Measurements from ENCODE around the gene BMP7.

Gene BMP7

DNA sequence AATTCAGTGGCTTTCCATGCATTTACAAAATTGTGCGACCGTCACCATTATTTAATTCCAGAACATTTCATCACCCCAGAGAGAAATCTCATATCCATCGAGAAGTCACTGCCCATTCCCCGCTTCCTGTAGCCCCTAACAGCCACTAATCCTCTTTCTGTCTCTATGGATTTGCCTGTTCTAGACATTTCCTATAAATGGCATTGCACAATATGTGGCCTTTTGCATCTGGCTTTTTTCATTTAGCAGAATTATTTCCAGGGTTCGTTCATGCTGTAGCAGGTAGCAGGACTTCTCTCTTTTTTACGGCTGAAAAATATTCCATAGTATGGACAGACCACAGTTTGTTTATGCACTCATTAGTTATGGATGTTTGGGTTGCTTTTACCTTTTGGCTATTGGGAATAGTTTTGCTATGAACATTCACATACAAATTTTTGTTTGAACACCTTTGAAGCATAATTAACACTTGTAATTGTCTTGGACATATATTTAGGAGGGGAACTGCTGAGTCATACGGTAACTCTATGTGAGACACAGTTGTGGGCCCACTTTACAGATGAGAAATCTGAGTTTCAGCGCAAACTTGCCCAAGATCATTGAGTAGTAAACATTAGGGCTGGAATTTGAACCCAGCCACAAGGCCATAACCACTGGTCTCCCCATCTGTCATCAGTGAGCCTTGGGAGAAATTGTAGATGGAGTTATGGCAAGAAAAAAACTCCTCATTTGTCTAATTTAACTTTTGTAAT, 126.9 kb downstream of the BMP7 start:
- DNase-seq = no peak

DNA sequence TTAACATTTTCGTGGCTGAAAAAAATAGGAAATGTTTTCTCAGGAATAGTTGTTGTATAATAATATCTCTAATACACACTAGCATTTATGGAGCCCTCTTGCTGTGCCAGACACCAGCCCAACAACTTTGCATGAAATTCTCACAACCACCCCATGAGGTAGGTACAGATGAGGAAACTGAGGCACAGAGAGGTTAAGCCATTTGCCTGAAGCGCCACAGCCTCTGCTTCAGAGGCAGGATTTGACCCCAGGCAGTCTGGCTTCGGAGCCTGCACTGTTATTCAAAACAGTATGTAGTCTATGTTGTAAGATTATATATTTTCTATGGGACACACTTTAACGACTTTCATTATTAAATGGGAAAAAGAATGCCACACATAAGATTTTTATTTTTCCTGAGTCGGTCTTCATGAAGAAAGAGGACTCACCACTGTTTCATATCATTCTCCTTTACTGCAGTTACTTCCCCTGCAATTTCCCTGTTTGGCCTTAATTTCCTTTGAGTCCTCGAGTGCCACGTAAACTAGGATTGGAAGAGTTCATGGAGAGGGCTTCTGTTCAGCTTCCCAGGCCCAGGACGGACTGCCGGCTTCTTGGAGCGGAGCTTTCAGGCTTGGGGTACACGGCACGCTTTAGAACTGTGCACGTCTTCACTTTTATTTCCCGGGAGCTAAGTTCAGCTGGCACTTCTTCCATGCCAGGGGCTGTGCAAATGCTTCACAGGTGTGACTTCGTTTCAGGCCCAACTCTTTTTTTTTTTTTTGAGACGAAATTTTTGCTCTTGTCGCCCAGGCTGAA, 128.0 kb downstream of the BMP7 start:
- DNase-seq = no peak

DNA sequence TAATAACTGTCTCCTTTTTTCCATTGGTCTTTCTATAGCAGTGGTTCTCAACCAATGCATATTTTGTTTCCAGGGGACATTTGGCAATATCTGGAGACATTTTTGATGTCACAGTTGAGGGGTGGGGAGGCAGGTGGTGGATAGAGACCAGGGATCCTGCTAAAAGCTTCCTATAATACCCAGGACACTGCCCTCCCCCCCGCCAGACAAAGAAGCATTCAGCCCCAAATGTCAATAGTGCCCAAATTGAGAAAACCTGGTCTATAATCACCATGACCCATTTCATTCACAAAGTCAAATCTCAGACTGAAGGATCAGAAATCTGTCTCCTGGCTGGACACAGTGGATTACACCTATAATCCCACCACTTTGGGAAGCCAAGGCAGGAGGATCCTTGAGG, 128.8 kb downstream of the BMP7 start:
- DNase-seq = no peak

- DNase-seq = no peak
Measured at GRCh38 chr20:57136734-57137133, 129.7 kb downstream of the BMP7 start.

GRCh38 chr20:57135875-57136274, 130.6 kb downstream of the BMP7 start:
- no peak for DNase-seq

GRCh38 chr20:57134804-57135203, 131.6 kb downstream of the BMP7 start:
- DNase-seq = no peak

DNA sequence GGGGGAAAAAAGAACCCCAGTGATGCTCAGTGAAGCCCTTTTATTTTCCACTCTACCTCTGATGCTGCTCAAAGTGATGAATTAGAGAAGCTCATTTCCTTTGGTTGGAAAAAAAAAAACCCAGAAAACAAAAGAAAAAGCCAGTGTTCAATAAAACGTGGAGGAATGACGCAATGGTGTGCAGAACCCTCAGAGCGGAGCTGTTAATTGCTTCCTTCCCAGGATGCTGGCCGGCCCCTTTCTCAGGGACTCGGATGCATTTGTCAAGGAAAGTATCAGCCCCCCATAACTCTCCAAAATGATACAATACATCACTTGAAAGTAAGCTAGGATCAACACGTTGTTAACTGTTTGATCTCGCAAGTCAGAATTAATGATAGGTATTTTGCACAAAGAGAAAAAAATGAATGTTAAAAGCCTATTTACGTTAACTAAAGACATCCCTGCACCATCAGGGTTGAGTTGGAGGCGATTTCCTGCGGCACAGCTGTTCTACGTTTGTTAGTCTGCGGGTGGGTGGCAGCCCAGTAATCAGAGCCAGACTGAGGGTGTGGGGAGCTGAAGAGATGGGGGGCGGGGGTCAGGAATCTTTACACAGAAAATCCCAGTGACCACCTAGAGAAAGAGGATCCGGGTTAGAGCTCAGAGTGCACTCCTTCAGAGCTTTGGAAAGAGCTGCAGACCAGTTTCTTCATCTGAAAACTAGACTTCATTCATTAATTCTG, 132.4 kb downstream of the BMP7 start:
- no peak for DNase-seq

GRCh38 chr20:57131601-57132391, 134.6 kb downstream of the BMP7 start:
- no peak for DNase-seq

DNA sequence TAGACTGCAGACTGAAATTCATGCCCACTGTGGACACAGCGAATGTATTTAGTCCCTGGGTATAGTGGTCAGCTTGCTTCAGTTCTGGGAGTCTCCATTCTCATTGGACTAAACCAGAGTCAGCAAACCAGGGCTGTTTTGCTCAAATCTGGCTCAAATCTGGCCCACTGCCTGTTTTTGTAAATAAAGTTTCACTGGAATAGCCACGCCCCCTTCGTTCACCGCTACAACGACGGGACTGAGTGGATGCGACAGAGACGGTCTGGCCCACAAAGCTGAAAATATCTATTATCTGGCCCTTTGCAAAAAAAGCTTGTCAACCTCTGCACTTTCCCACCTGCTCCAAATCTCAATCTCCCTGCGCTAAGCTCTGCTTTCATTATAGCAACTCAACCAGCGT, 135.4 kb downstream of the BMP7 start:
- DNase-seq = no peak

DNA sequence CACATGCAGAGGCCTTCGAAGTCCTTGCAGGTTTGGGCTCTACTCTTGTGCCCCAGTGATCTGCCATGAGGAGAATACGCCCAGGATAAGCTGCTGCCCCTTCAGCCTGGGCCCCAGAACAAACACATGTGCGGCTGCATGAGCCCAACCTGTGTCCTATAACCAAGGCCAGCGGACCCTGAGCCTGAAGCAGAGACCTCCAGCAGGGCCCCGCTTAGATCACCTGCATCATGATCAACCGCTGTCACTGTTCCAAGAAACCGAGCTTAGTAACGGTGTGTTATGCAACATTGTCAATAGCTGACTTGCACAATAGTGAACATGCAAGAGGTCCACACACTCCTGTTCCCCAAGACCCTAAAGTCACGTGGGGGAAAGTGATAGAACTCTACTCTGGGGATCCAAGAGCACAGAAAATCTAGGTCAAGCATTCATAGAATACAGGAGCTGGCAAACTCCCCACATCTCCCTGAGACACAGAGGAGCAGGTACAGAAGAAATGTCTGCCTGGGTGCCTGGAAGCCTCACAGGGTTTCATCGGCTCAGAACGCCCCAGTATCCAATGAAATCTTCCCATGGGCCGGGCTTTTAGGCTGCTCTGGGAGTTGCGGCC, 136.2 kb downstream of the BMP7 start:
- DNase-seq = no peak

DNA sequence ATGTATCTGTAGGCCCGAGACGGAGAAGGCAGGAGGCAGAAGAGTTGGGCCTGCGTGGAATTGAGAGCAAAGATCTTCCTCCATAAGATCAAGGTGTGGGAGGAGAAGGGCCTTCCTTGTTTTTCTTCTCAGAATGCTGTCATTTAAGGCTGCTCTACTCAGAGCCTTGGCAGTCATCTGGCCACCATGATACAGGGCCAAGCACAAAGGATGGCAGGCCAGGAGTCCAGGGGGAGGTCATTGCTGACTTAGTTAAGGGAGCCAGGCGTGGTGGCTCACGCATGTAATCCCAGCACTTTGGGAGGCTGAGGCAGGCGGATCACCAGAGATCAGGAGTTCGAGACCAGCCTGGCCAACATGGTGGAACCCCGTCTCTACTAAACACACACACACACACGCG, 137.1 kb downstream of the BMP7 start:
- DNase-seq = no peak

- no peak for DNase-seq
Measured at GRCh38 chr20:57128044-57128757, 138.2 kb downstream of the BMP7 start.

- DNase-seq = no peak
Measured at GRCh38 chr20:57126481-57127092, 139.9 kb downstream of the BMP7 start.

- DNase-seq = no peak
Measured at GRCh38 chr20:57124800-57125517, 141.5 kb downstream of the BMP7 start.

- no peak for DNase-seq
Measured at GRCh38 chr20:57124366-57124765, 142.1 kb downstream of the BMP7 start.

- no peak for DNase-seq
Measured at GRCh38 chr20:57123504-57123903, 142.9 kb downstream of the BMP7 start.

DNA sequence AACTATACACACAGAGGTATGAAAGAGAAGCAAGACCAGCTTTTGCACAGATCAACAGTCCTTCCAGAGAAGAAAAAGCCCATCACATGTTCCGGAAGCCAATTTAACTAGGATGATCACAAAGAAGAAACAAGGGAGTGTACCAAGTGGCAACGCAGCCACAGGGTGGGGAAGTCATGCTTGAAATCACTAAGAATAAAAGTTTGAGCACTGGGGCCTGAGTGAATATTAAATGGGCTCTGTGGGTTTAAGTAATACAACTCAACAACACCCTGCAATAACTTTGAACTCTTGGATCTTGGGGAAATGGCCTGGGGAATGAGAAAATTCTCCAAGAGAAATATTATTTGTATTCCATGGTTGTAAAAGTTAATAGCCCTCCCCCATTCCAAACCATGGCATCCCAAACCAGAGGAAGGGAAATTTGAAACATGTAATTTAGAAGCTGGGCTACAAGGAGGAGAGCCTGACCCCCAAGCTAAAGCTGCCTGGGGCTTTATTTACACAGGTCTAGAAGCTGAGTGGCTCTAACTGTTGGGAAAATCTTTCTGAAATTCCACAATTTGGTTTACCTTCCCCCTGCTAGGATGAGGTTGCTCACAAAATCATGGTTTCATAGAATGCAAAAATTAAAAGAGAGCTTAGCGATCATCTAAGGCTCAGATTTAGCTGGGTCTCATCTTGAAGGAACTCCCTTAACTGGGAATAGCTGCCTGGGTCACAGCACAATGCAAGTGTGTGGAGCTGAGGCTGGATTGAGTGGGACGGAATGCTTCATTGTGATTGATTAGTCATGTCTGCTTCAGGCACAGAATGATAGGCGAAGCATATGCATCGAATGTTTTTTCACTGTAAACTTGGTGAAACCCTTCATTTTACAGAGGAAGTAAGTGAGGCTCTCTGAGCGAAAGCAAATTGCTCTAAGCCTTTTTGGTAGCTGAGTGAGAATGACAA, 143.6 kb downstream of the BMP7 start:
- DNase-seq = no peak

DNA sequence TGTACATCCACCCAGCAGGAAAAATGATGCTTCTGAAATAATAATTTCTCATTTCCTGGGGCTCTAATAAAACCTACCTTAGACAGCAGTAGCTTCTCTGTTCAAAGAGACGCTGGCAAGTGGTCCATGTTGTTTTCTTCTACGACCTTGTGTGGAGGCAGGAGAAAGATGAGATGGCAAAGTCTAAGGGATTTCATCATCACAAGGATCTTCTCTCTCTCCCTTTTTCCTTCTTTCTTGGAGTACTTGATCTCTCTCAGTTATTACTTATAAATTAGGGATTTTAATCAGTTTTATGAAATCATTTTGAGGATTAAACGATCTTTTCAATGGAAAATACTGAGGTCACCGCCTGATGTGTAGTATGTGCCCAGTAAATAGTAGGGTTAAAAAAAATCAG, 147.5 kb downstream of the BMP7 start:
- no peak for DNase-seq

Data from activated T-cell treated with anti-CD3 and anti-CD28 coated beads for 4 hours (primary cell).